ENCODE data around the gene GNA12. TPM values are rescaled to one million over a fixed set of nuclear protein-coding genes. Genes with fewer than 3 reads are reported as not detected.
"Not testable (repeated sequence)": the region's sequence is repeated elsewhere in the genome, so short reads cannot be mapped to it uniquely, and the experiment has no call there.

GNA12 gene
- polyA plus RNA-seq, 1 donor: 41.0 TPM

DNA sequence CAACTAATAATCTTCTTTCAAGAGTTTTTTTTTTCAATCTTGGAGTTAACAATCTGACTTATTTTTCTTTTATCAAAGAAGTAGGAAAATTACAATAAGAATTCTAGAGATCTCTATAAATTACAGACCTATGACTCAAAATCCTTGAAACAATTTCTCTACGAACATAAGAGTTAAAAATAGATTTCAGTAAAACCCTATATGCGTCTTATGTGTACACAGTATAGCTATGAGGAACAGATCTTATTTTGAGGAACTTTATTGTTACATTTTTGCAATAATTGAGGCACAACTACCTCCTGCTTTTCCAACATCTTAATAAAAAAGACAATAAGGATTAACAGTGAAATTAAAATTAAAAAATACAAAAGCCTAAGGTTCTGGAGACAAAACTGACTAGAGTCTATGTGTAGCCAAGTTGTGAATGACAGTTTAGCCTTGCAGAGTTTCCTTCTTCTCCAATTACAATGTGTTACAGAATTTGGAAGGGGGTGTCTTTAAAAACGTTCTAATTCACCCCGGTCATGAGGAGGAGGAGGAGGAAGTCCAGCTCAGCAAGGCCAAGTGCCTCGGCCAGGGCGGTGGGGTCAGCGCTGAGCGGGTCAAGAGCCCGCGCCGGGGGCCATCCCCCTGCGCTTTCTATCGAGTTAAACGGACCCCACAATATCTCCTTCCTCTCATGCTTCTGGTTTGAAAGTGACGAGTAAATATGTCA, 115.6 kb downstream of the GNA12 start:
- no peak for DNase-seq

DNA sequence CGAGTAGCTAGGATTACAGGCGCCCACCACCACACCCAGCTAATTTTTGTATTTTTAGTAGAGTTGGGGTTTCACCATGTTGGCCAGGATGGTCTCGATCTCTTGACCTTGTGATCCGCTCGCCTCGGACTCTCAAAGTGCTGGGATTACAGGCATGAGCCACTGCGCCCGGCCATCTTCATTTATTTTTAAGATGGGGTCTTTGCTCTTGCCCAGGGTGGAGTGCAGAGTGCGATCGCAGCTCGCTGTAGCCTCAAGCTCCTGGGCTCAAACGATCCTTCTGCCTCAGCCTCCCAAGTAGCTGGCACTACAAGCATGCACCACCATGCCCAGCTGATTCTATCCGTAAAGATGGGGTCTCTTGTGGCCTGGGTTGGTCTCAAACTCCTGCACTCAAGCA, 116.9 kb downstream of the GNA12 start:
- not testable (repeated sequence) for DNase-seq

DNA sequence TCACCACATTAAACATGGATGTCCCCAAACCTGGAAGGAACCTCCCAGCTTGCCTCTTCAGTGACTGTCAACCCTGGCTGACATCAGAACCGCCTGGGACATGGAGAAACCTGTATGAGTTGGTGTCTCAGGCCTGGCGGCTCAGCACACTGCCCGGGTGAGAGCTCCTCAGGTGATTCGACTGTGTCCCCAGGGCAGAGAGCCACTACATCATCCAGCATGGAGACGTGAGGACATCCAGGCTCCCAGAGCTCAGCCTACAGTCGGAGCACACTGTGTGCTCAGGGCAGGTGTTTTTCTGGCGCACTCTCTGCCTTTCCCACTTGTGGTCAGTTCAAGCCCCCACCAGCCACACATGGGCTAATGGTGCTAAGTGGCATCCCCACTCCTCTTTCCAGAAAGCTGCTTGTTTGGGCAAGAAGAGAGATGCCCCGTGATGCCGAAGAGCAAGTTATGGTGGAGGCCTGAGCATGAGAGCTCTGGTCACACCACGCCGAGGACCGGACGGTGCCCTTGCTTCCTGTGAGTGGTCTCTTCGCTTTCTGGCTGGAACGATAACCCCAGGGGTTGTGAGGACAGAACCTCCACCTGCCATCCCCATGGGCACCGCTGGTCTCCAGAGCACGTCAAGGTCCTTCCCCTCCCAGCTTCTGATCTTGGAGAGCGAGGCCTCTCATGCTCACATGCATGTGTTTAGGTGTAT, 117.6 kb downstream of the GNA12 start:
- DNase-seq: no peak

DNA sequence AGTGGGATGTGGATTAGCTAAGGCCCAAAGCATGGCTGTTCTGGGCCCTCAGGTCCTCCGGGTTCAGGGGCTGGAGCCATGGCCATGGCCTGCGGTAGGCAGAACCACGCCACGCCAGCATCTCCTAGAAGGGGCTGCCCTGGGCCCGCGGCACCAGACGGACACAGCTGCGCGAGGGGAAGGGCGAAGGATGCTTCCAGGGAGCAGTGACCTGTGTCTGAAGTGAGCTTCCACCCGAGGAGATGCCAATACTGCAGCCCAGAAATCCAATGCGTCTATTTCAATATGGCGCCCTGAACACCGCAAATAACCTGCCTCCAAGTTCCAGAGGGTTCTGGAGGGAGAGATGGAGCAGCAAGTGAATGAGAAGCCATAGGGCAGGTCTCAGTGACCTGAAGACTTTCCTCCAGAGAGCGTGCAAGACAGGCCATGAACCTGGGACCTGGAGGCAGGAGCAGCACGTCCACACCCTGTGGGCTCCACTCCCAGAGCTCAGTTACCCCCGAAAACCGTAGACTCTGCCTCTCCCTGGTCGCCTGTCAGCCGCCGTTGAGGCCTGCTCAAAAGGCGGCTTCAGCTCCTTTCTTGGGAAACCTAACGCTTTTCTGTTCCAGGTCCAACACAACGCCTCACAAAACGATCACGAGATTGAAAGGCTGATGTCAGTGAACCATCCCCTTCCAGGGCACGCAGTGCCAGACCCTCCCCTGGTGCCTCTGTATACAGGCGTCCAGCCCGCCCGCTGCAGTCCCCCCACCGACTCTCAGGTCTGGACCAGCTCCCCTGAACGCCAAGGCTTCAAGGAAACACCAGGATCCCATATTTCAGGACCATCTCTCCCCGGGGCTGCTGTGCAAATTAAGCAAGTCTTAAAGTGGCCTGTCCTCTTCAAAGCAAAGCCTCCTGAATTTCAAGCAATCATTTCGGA, 118.7 kb downstream of the GNA12 start:
- no peak for DNase-seq

DNA sequence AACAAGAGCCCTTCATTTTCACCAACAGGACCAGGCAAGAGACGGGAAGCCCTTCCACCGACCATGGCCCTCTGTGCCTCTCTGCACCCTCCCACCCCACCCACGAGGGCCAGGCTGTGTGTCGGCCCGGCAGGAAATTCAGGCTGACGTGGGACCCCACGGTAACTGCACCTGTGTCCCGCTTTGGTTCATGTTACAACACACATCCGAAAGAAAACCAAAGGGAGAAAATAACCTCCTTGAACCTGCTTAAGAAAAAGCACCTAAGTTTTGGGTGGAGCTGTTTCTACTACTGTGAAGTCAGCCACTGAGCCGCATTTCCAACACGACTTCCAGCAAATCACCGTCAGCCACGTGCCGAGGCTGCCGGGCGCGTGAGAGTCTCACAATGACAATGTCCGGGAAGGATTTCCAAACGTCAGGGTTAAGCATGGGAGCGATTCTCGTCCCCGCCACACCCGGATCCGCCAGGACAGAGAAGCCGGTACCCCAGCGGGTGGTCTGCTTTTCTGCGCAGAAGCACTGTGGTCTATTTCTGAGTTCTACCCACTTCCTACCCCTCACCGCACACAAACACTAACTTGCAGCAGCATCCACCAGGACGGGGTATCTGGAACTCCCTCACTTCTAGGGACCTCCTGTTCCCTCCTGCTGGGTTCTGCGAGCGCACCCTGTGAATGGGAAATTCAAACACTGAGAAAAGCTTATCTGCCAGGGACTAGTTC, 119.5 kb downstream of the GNA12 start:
- no peak for DNase-seq

DNA sequence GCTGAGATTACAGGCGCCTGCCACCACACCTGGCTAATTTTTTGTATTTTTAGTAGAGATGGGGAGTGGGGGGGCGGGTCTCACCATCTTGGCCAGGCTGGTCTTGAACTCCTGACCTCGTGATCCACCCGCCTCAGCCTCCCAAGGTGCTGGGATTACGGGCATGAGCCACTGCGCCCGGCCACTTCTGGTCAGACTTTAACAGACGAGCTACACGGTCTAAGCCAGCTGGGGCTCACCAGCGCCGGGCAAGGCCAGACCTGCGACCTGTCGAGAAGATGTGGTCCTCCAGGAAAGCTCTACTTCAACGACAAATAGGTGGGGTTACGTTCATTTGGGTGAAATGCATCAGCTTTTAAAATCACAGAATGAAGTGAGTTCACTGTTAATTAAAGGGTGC, 120.1 kb downstream of the GNA12 start:
- not testable (repeated sequence) for DNase-seq

DNA sequence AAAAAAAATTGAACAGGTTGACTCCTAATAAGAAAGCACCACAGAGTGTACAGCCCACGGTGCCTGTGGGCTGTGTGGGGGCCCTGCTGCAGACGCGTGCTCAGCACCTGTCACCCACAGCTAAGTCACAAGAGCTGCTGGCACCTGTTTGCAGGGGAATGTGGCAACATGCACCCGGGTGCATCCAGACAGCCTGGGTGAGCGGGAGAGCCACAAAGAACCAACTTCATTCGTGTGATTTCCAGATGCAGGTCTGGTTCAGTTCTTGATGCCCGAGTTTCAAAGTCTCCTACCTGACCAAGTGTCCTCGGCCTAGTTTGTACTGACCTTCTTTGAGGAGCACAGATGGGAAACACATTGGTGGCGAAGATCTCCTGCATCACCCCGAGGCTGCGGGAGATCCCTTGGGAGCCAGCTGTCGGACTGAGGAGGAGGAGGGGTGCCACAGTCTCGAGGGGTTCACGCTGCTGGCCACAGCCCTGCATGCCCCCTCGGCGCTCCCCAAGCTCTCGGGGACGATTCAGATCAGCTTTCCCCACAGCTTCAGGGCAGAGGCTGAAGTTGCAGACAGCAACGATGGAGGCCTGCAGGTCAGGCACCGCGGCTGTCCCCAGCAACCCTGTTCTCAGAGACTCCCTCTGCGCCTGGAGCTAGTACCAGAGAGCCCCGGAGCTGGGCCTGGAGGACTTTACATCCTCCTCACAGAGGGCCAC, 120.8 kb downstream of the GNA12 start:
- DNase-seq: no peak

DNA sequence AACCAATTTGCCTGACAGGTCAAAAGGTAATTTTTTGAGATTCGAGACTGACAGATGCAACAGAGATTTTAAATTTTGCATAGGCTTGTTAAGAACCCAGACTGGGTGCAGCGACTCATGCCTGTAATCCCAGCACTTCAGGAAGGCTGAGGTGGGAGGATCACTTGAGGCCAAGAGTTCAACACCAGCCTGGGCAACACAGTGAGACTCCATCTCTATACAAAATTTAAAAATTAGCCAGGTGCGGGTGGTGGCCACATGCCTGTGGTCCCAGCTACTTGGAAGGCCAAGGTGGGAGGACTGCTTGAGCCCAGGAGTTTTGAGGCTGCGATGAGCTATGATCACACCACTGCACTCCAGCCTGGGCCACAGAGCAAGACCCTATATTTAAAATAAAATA, 121.5 kb downstream of the GNA12 start:
- no peak for DNase-seq

DNA sequence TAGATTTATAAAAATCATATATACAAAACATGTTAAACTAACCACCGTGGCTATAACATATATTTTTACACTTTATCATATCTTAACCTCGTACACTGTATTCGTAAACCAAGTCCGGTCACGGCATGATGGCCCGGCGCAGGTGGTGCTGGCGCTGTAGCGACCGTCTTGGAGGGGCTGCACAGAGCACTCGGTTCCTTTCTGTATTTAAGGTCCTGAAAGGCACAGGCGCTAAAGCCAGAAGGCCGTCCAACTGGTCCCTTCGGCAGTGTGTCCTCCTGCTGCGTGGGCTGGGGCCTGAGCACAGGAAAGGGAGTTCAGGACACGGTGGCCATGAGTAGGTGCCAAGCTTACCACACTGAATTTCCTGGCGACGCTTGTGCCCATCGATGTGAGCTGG, 122.3 kb downstream of the GNA12 start:
- no peak for DNase-seq

DNA sequence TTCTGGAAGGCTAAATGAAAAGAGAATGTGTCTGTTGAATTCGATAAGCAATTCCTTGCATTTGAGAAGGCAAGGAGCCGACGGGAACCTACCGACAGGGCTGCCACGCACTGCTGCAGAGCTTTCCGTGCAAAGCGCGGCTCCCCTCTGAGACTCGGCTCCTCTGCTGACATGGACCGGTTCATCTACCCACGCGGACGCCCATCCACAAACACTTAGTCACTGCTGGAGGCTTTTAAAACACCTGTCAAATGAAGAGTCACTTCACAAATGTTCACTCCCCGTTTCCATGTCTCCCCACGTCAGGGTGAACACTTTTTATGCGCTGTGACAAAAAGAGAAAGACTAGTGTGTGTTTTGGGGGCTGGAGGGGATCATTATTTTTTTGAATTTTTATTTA, 124.1 kb downstream of the GNA12 start:
- no peak for DNase-seq

DNA sequence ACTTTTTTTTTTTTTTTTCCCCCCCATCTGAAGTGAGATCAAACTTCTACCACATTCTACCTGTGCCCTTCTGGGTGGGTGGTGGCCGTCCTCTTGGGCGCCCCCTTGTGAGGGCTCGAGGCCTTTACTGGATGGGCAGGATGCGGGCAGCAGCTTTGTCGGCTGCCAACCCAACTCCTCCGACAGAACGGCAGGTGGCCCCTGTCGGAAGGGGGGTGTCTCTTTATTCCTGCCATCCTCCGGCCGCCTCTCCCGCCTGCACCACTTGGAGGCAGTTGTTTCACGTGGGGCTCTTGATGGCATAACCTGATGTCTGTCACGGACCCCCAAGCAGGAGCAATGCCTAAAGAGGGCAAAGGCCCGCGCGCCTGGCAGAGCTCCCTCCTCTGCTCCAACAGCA, 125.1 kb downstream of the GNA12 start:
- no peak for DNase-seq

DNA sequence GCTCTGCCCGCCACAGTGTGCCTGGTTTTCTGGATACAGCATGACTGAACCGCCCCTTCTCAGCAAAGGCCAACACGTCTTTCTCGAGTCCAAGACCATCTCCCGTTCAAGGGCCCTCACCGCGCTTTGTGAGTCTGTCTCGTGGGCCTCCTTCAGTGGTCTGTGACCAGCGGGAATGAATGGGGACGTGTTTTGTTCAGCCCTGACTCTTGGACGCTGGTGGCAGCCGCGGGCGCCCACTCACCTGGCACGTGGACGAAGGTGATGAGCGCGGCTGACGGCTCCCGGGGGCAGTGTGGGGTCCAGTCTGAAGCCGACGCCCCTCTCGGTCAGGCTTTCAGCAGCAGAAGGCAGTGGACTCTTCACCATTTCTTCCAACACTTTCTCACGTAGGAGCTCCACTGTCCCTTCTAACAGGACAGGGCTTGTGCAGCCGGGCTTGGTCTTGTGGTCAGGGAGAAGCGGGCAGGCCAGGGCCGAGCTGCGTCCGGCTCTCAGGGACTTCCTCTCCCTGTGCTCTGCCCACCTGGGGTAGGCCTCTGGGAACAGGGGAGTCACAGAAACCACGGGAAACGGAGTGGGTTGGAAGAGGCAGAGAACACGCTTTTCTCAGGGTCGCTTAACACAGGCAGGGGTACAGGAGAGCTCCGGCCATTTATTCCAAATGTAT, 125.7 kb downstream of the GNA12 start:
- no peak for DNase-seq

DNA sequence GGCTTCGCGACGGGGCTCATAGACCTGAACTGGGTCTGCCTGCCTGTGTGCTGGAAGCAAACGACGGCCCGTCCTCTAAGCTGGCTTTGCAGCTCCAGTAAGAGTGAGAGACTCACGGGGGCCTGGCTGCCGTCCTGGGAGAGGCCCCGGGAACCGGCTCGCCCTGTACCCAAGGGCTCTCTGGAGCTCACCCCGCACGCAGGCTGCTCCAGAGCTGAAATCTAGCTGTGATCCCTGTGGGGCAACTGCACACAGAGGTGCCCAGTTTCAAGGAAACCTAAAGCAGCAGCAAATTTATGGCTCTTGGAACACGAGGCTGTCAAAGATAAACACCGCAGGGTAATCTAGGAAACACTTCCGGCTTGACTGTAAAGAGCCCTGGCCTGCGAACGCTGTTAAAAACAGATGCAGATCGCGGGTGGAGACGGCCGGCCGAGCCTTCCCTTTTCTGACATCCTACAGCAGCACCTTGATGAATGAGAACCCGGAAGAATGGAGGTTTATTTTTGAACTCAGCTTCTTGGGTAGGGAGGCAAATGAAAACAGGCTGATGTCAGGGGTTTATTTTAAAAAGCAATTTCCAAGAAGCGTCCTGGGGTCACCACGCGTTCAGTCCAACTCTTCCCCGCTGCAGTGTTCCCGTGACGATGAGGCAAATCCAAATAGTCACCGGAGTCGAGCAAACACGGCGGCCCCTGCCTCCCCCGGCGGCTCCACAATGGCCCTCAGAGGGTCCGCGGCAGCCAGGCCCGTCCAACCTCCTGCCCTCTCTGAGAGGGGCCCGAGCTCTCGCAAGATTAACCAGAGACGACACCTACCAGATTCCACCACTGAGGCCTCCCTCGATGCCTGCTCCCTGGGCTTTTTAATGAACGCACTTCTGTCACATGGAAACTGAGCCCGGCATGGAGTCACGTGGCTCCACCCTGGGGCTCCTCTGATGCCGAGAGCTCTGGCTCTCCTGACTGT, 126.5 kb downstream of the GNA12 start:
- peak; percentile 76 for DNase-seq

DNA sequence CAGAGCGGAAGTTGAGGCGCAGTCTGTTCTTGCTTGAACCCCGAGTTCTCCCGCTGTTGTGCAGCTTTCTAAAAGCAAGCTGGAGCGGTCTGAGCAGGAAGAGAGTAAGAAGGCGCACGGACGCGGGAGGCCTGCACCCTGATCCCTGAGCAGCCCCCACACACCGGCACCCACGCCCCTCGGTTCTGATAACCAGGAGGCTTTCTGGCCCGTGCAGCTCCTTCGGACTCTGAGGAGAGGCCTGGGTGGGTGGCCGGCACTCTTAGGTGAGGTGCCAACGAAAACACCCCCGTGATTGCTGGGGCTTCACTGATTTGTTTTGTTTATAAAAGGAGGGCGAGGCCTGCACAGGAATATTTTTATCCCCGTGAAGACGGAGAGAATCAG, 127.2 kb downstream of the GNA12 start:
- DNase-seq: no peak

DNA sequence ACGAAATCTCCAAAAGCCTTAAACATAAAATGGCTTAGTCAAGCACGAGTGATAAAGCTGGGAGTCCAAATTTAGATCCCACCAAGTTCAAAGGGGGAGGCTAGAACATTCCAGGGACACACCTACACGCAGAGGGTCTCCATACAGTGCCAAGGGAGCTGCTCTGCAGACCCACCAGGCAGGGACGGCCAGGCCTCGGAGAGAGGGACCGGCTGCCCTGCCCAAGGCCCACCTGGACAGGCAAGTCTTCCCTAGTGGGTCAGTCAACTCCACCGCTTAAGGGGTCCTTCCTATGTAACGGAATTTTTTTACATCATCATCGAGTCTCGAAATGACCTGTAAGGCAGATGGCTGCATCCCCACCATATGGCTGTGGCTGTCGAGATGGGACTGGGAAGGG, 127.6 kb downstream of the GNA12 start:
- no peak for DNase-seq

DNA sequence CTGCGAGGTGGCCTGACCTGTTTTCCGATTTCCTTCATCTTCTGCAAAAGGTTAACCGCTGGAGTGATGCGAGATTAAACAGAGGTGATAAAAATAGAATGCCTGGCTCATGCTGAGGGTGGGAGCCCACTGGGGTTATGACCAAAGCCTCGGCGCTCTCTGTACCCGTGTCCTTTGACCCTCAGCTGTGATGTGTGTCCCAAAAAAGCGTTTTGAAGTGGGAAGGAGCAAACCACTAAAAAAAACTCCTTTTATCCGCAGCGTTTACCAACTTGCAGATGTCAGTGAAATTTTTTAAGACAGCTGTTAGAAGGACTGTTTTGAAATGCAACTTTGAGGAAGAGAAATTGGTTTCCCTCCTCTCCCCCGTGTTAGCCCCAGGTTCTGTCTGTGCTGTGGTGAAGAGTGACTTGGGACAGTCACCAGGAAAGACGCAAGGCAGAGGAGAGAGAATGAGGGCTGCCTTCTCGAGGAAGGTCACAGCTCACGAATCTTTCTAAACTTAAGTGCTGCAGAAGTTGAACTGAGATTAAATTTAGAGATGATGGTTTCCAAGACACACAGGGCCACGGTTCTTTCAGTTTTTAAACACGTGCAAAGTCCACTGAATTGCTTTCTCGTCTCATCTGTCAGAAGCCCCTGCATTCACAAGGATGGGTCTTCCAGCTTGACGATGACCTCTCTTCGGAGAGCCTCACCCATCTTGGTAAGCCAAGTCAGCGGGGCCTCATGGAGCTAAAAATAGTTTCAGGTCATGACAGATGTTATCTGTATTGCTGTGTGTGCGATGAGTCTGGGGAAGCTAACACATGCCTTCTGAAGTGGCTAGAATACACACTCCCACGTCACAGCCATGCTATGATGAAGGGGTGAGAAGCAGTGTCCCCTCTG, 128.5 kb downstream of the GNA12 start:
- DNase-seq: no peak

DNA sequence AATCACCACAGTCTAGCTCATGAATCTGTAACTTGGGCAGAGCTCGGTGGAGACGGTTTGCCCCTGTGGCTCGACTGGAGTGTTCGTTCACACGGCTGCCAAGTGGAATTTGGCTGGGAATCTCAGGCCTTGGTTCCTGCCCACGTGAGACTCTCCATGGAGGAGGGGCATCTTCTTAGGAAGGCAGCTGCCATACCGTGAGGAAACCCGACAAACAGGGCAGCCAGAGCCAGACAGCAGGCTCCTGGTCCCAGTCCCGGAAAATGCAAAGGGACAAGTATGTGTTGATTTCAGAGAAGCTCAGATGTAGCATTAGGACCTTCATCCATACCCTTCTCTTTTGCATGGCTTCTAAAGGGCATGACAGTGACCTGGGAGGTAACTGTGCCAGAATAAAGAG, 129.5 kb downstream of the GNA12 start:
- no peak for DNase-seq

DNA sequence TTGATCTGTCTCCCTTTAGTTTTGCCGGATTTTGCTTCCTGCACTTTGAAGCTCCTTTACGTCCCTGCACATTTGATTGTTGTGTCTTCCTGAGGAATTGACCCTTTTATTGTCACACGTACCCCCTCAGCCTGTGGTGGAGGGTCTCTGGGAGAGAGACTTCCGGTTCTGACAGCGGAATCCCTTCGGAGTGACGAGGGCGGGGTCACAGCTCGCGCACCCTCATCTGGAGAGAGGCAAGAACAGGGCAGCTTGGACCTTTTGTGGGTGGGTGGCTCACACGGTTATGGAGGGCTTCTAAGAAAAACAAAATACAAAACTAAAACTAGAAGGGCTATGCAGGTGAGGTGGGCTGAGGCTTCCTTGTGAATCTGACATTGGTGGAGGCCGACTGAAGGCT, 130.1 kb downstream of the GNA12 start:
- no peak for DNase-seq

DNA sequence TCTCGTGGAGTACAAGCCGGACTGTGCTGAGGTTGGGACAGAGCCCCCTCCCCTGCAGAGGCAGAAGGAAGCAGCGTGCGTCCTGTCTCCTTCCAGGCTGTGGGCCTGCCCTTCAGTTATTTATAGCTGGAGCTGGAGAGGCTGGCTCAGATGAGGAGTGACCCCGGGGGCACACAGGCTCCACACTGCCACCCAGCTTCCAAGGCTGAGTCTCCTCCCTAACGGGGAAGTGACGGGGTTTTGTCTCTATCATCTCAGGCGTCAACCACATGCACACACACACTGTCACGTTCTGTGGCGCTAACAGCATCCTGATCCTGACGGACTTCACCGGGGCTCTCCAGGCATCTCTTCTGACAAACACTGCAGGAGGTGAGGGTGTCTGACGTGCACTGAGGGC, 130.7 kb downstream of the GNA12 start:
- peak; percentile 61 for DNase-seq
